MM.1S (cell line): ENCODE data around the gene FAM72C.
"Not testable (repeated sequence)": the region's sequence is repeated elsewhere in the genome, so short reads cannot be mapped to it uniquely, and the experiment has no call there.

Experiments
- DNase-seq: peaks from one replicate; pipeline ENCODE4 v3.0.0-alpha.2; 2015
- H2AFZ ChIP-seq: fragments of 300-600 bp; sonication (generic); 2 replicates; pipeline ENCODE4 v1.6.0; 2016; ENCODE audit warnings: antibody characterized with exemption, low read length
- H3F3A ChIP-seq: fragments of 300-600 bp; sonication (generic); 2 replicates; pipeline ENCODE4 v1.6.1; 2016; ENCODE audit warnings: mild to moderate bottlenecking, antibody characterized with exemption, low read length, moderate library complexity, mixed read lengths; ENCODE audit not compliant: insufficient read depth
- H3K27ac ChIP-seq: fragments of 300-600 bp; sonication (generic); 2 replicates; pipeline ENCODE4 v1.5.1; 2016; ENCODE audit warnings: mild to moderate bottlenecking, low read length
- H3K27me3 ChIP-seq: fragments of 300-600 bp; sonication (generic); replicated peaks from 2 replicates; pipeline ENCODE4 v1.6.0; 2016; ENCODE audit warnings: low read length; ENCODE audit not compliant: insufficient read depth
- H3K36me3 ChIP-seq: fragments of 300-600 bp; sonication (generic); replicated peaks from 2 replicates; pipeline ENCODE4 v1.6.1; 2016; ENCODE audit warnings: mild to moderate bottlenecking, low read length, mixed read lengths; ENCODE audit not compliant: insufficient read depth
- H3K4me1 ChIP-seq: fragments of 300-600 bp; sonication (generic); 2 replicates; pipeline ENCODE4 v1.6.1; 2016; ENCODE audit warnings: low read length, mixed read lengths
- H3K4me2 ChIP-seq: fragments of 300-600 bp; sonication (generic); 2 replicates; pipeline ENCODE4 v1.6.0; 2016; ENCODE audit warnings: low read depth, low read length
- H3K4me3 ChIP-seq: fragments of 300-600 bp; sonication (generic); 2 replicates; pipeline ENCODE4 v1.5.1; 2016; ENCODE audit warnings: low read length, mixed read lengths
- H3K79me2 ChIP-seq: fragments of 300-600 bp; sonication (generic); 2 replicates; pipeline ENCODE4 v1.6.1; 2016; ENCODE audit warnings: mixed run types, low read length, mixed read lengths
- H3K9ac ChIP-seq: fragments of 300-600 bp; sonication (generic); 2 replicates; pipeline ENCODE4 v1.6.1; 2016; ENCODE audit warnings: low read length, mixed read lengths
- H3K9me2 ChIP-seq: fragments of 300-600 bp; sonication (generic); replicated peaks from 2 replicates; pipeline ENCODE4 v1.6.1; 2016; ENCODE audit warnings: mild to moderate bottlenecking, low read length, mixed read lengths; ENCODE audit not compliant: insufficient read depth
- H3K9me3 ChIP-seq: fragments of 300-600 bp; sonication (generic); replicated peaks from 2 replicates; pipeline ENCODE4 v1.6.1; 2016; ENCODE audit warnings: mild to moderate bottlenecking, low read length, mixed read lengths; ENCODE audit not compliant: insufficient read depth
- H4K20me1 ChIP-seq: fragments of 300-600 bp; sonication (generic); 2 replicates; pipeline ENCODE4 v1.6.1; 2016; ENCODE audit warnings: mild to moderate bottlenecking, low read length, moderate library complexity, mixed read lengths; ENCODE audit not compliant: insufficient read depth

The FAM72C gene

GRCh38 chr1:143971924-143972700 lies at the start of gene FAM72C:
FAM72C (minus strand) TSS chr1:143971986; CDS start chr1:143971141, 845 bp downstream.
- not testable (repeated sequence) for H3F3A ChIP-seq, H3K4me1 ChIP-seq, DNase-seq, H3K27me3 ChIP-seq, H3K9ac ChIP-seq, H3K27ac ChIP-seq, H3K4me2 ChIP-seq, H3K36me3 ChIP-seq, H3K9me3 ChIP-seq, H4K20me1 ChIP-seq, H3K79me2 ChIP-seq, H3K4me3 ChIP-seq, H2AFZ ChIP-seq, H3K9me2 ChIP-seq

GRCh38 chr1:144020001-144020738 lies 48.4 kb upstream of the FAM72C start:
- not testable (repeated sequence) for H3K36me3 ChIP-seq, H3K9ac ChIP-seq

GRCh38 chr1:144019101-144019500 lies 47.3 kb upstream of the FAM72C start:
- H2AFZ ChIP-seq, H3K4me3 ChIP-seq, H3K27me3 ChIP-seq, H3K9me2 ChIP-seq, H4K20me1 ChIP-seq, H3K9ac ChIP-seq, H3F3A ChIP-seq, H3K27ac ChIP-seq, DNase-seq, H3K4me2 ChIP-seq, H3K9me3 ChIP-seq, H3K4me1 ChIP-seq, H3K79me2 ChIP-seq, H3K36me3 ChIP-seq: not testable (repeated sequence)

More at GRCh38 chr1:144020001-144020738, 48.4 kb upstream of the FAM72C start:
- not testable (repeated sequence) for H3K79me2 ChIP-seq, H3F3A ChIP-seq, H3K4me2 ChIP-seq, H2AFZ ChIP-seq, H4K20me1 ChIP-seq, H3K4me3 ChIP-seq, H3K4me1 ChIP-seq, H3K27me3 ChIP-seq, H3K9me2 ChIP-seq, H3K27ac ChIP-seq, H3K9me3 ChIP-seq, DNase-seq

GRCh38 chr1:144015180-144015966 lies 43.6 kb upstream of the FAM72C start:
- H3F3A ChIP-seq, H4K20me1 ChIP-seq, H3K4me2 ChIP-seq, H3K9me2 ChIP-seq, H3K4me1 ChIP-seq, H3K27ac ChIP-seq, DNase-seq, H3K9ac ChIP-seq, H2AFZ ChIP-seq, H3K79me2 ChIP-seq, H3K4me3 ChIP-seq, H3K27me3 ChIP-seq, H3K9me3 ChIP-seq, H3K36me3 ChIP-seq: not testable (repeated sequence)

- not testable (repeated sequence) for H3K79me2 ChIP-seq, H3K9me3 ChIP-seq, H3K9me2 ChIP-seq, H3K4me3 ChIP-seq, H3F3A ChIP-seq, H4K20me1 ChIP-seq, DNase-seq, H3K27me3 ChIP-seq, H3K36me3 ChIP-seq, H3K27ac ChIP-seq, H3K4me2 ChIP-seq, H2AFZ ChIP-seq, H3K4me1 ChIP-seq, H3K9ac ChIP-seq
These were observed 42.7 kb upstream of the FAM72C start for GRCh38 chr1:144014528-144014927.

- not testable (repeated sequence) for H3K36me3 ChIP-seq, H3K4me1 ChIP-seq, H3K9me2 ChIP-seq, H3K27ac ChIP-seq, H3K9ac ChIP-seq, H2AFZ ChIP-seq, DNase-seq, H3F3A ChIP-seq, H3K4me3 ChIP-seq, H3K27me3 ChIP-seq, H3K4me2 ChIP-seq, H3K9me3 ChIP-seq, H3K79me2 ChIP-seq, H4K20me1 ChIP-seq
These were observed 42.3 kb upstream of the FAM72C start for GRCh38 chr1:144014121-144014520.

- not testable (repeated sequence) for H3K27ac ChIP-seq, DNase-seq, H3K9ac ChIP-seq, H3K9me2 ChIP-seq, H3K27me3 ChIP-seq, H3F3A ChIP-seq, H3K79me2 ChIP-seq, H3K9me3 ChIP-seq, H2AFZ ChIP-seq, H3K4me1 ChIP-seq, H4K20me1 ChIP-seq, H3K36me3 ChIP-seq, H3K4me3 ChIP-seq, H3K4me2 ChIP-seq
These were observed 40.5 kb upstream of the FAM72C start for GRCh38 chr1:144012168-144012733.
